GM18870 (cell line): ENCODE data around the gene SLC66A1.

Experiments used
- ATAC-seq: cut with Tn5 transposase; IDR thresholded peaks from one replicate; pipeline ENCODE4 v1.9.1; 2021; ENCODE audit warnings: moderate library complexity; ENCODE audit not compliant: unreplicated experiment

SLC66A1 gene

GRCh38 chr1:19342062-19342750, 30.1 kb downstream of the SLC66A1 start:
- ATAC-seq = no peak

- no peak for ATAC-seq
Measured at GRCh38 chr1:19342894-19343616, 30.9 kb downstream of the SLC66A1 start.

GRCh38 chr1:19343617-19344350, 31.7 kb downstream of the SLC66A1 start:
- ATAC-seq = no peak

GRCh38 chr1:19344372-19344810, 32.3 kb downstream of the SLC66A1 start:
- ATAC-seq = no peak

- ATAC-seq = no peak
Measured at GRCh38 chr1:19344831-19345230, 32.7 kb downstream of the SLC66A1 start.

GRCh38 chr1:19345391-19345790, 33.3 kb downstream of the SLC66A1 start:
- ATAC-seq = no peak

- ATAC-seq = no peak
Measured at GRCh38 chr1:19346026-19346425, 33.9 kb downstream of the SLC66A1 start.

GRCh38 chr1:19347533-19348172, 35.5 kb downstream of the SLC66A1 start:
- ATAC-seq = no peak

- ATAC-seq = no peak
Measured at GRCh38 chr1:19348441-19349198, 36.5 kb downstream of the SLC66A1 start.

- no peak for ATAC-seq
Measured at GRCh38 chr1:19349999-19350398, 37.9 kb downstream of the SLC66A1 start.

GRCh38 chr1:19350566-19350965, 38.4 kb downstream of the SLC66A1 start:
- no peak for ATAC-seq

GRCh38 chr1:19351873-19352272, 39.7 kb downstream of the SLC66A1 start:
- ATAC-seq = no peak

GRCh38 chr1:19352839-19353238, 40.7 kb downstream of the SLC66A1 start:
- ATAC-seq = no peak

- no peak for ATAC-seq
Measured at GRCh38 chr1:19353596-19353995, 41.5 kb downstream of the SLC66A1 start.

GRCh38 chr1:19354531-19354981, 42.4 kb downstream of the SLC66A1 start:
- ATAC-seq = no peak

- no peak for ATAC-seq
Measured at GRCh38 chr1:19356266-19356665, 44.1 kb downstream of the SLC66A1 start.

GRCh38 chr1:19357299-19357986, 45.3 kb downstream of the SLC66A1 start:
- no peak for ATAC-seq

- no peak for ATAC-seq
Measured at GRCh38 chr1:19358710-19359109, 46.6 kb downstream of the SLC66A1 start.

GRCh38 chr1:19359357-19359756, 47.2 kb downstream of the SLC66A1 start:
- no peak for ATAC-seq

- no peak for ATAC-seq
Measured at GRCh38 chr1:19360016-19360415, 47.9 kb downstream of the SLC66A1 start.
